Subcutaneous abdominal adipose tissue (tissue), 5 donors: ENCODE results near the gene APC2.

ENCODE experiments used
- H3K27ac ChIP-seq: one replicate; pipeline ENCODE4 v1.7.0; 2013; ENCODE audit warnings: low read depth, mild to moderate bottlenecking, inconsistent platforms, low read length, moderate library complexity
- H3K27me3 ChIP-seq, 5 donors: one replicate each; pipeline ENCODE4 v1.7.0; 2013; ENCODE audit warnings: low read length in 5 of 5, inconsistent platforms in 1 of 5; ENCODE audit not compliant: control insufficient read depth in 5 of 5, insufficient read depth in 4 of 5
- H3K36me3 ChIP-seq, 5 donors: one replicate each; pipeline ENCODE4 v1.7.0; 2013; ENCODE audit warnings: low read length in 5 of 5; ENCODE audit not compliant: control insufficient read depth in 5 of 5, insufficient read depth in 5 of 5
- H3K4me1 ChIP-seq, 5 donors: one replicate each; pipeline ENCODE4 v1.7.0; 2013; ENCODE audit warnings: low read length in 5 of 5, mild to moderate bottlenecking in 3 of 5, moderate library complexity in 1 of 5; ENCODE audit not compliant: control insufficient read depth in 5 of 5, insufficient read depth in 5 of 5
- H3K4me3 ChIP-seq, 5 donors: one replicate each; pipeline ENCODE4 v1.7.0; 2013; ENCODE audit warnings: low read length in 5 of 5, low read depth in 1 of 5
- H3K9ac ChIP-seq, 5 donors: one replicate each; pipeline ENCODE4 v1.7.0; 2013; ENCODE audit warnings: low read length in 5 of 5, mild to moderate bottlenecking in 4 of 5, moderate library complexity in 3 of 5
- H3K9me3 ChIP-seq, 5 donors: one replicate each; pipeline ENCODE4 v1.7.0; 2013; ENCODE audit warnings: low read length in 5 of 5; ENCODE audit not compliant: control insufficient read depth in 5 of 5
- donor health status: healthy.
- donor health status: healthy.
- donor health status: healthy.
- donor health status: healthy.
- donor health status: healthy.

The APC2 gene

GRCh38 chr19:1520203-1520780, 70.4 kb downstream of the APC2 start:
- Histone ChIP-seq H3K27me3 (peaks cover 16 to 61% (median 43%) of the 10 kb centered on the region in 5 donors), H3K27ac (no peak overlapping the region), H3K4me1 (peaks cover 0 to 4% (median 3%) of the 10 kb centered on the region in 5 donors)

GRCh38 chr19:1521636-1522035, 71.7 kb downstream of the APC2 start:
- Histone ChIP-seq H3K4me3 (no peak overlapping the region), H3K4me1 (peaks cover 0 to 4% (median 3%) of the 10 kb centered on the region in 5 donors), H3K27ac (no peak overlapping the region), H3K9ac (no peak overlapping the region), H3K36me3 (no peaks in the 10 kb centered on the region), H3K9me3 (no peaks in the 10 kb centered on the region), H3K27me3 (peaks cover 28 to 62% (median 48%) of the 10 kb centered on the region in 5 donors)

More at GRCh38 chr19:1520203-1520780, 70.4 kb downstream of the APC2 start:
- no peaks in the 10 kb centered on the region for H3K36me3 ChIP-seq
- peaks cover 0 to 4% (median 3%) of the 10 kb centered on the region in 5 donors for H3K9me3 ChIP-seq
- no peak overlapping the region for H3K4me3 ChIP-seq
- no peak overlapping the region for H3K9ac ChIP-seq

GRCh38 chr19:1522061-1522460, 72.1 kb downstream of the APC2 start:
- Histone ChIP-seq H3K9ac (no peak overlapping the region), H3K4me1 (peaks cover 0 to 4% (median 3%) of the 10 kb centered on the region in 5 donors), H3K27me3 (peaks cover 28 to 66% (median 50%) of the 10 kb centered on the region in 5 donors), H3K36me3 (no peaks in the 10 kb centered on the region), H3K27ac (no peak overlapping the region), H3K4me3 (no peak overlapping the region), H3K9me3 (no peaks in the 10 kb centered on the region)

- Histone ChIP-seq H3K27ac (no peak overlapping the region), H3K9ac (no peak overlapping the region), H3K27me3 (peaks cover 31 to 72% (median 55%) of the 10 kb centered on the region in 5 donors), H3K9me3 (no peaks in the 10 kb centered on the region), H3K36me3 (no peaks in the 10 kb centered on the region), H3K4me1 (peaks cover 0 to 4% (median 3%) of the 10 kb centered on the region in 5 donors), H3K4me3 (no peak overlapping the region)
These were observed 72.9 kb downstream of the APC2 start for GRCh38 chr19:1522838-1523237.
